Effector CD4-positive, alpha-beta T cell (primary cell): ENCODE measurements around the gene KIF26A.

Experiments used
- DNase-seq: peaks from one replicate; pipeline ENCODE4 v3.0.0-alpha.2; 2020

The KIF26A gene

DNA sequence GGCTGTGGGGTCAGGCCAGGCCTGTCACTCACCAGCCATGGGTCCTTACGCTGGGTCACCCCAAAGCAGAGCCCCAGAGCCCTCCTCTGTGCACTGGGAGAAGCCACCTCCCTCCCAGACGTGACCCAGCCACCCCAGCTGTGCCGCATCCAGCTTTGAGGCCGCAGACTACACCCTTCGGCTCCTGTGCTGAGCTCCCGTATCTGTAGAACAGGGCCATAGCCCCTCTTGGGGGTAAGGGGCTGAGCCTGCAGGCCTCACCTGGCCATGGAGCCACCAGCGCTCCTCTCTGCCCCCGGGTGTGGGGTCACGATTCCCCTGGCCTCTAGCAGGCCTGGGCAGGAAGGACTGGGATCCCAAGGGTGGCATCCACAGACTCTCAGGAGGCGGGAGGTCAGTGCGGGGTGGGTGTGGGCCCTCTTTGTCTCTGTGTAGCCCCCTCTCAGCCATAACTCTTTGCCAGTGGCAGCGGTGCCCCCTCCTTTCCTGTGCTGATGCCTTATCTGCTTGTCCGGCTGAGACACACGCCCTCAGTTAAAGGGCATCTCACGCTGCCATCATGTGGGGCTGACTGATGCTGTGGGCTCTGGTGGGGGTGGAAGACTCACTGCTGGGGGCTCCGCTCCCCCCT, 36.6 kb upstream of the KIF26A start:
- no peak for DNase-seq

DNA sequence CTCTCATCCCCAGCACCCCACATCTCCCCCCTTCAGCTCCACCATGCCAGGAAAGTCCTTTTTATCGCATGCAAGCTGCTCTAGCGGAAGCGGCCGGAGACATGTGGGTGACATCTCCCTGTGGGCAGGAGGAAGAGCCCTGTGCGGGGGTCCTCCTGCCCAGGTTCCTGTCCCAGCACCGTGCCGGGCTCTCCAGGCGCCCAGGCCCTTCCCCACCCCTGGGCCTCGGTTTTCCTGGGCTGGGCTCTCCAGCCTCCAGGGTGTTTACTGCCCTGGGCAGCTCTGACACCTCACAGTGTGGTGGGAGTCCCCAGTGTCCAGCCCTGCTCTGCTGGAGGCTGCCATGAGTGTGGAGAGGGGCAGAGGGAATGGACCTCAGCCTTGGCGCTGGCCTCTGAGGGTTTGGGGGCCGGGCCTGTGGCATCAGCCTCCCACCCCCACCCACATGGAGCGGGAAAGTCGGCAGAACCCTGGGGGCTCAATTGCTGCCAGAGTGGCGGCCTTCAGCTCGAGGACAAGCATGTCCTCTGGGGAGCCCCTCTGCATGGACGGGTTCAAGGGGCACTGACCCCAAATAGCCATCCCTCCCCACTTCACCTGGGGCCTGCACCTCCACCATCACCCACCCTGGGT, 36.0 kb upstream of the KIF26A start:
- DNase-seq = no peak

DNA sequence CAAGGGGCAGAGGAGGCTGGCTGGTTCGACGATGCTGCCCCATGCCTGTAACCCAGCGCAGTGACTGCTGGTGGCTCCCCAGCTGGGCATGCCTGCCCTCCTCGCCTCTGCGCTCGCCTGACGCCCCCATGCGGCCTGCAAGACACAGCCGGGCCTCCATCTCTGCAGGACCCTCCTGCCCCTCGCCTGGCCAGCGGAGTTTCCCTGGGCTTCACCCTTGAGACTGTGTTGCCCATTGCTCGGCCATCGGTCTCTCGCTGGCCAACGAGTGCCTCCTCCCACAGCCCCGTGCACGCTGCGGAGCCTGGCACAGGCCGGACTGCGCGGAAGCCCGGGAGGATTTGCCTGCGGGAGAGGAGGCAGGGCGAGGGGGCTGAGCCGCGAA, 35.3 kb upstream of the KIF26A start:
- no peak for DNase-seq

DNA sequence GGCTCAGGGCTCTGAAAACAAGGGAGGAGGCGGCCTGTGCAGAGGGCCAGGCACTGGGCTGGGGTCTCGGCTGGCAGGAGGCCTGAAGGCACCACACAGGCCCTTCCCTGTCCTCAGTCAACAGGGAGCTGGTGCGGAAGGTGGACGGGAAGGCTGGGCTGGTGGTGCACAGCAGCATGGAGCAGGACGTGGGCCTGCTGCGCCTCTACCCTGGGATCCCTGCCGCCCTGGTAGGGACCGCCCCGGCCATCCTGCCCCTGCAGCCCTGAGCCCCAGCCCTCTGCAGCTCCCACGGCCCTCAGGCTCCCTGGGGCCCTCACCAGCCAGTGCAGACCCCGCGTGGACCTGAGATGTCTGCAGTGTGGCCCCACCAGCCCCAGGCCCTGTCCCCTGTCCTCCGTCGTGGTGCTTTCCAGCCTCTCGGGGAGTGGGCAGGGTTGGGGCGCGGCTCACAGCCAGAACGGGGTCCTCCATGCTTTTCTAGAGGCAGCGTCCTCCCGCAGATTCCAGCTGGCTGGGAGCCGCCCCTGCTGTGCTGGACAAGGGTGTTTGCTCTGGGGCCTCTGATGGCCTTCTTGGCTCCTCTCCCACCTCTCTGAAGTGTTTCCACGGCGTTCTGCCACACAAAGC, 34.8 kb upstream of the KIF26A start:
- DNase-seq = no peak

DNA sequence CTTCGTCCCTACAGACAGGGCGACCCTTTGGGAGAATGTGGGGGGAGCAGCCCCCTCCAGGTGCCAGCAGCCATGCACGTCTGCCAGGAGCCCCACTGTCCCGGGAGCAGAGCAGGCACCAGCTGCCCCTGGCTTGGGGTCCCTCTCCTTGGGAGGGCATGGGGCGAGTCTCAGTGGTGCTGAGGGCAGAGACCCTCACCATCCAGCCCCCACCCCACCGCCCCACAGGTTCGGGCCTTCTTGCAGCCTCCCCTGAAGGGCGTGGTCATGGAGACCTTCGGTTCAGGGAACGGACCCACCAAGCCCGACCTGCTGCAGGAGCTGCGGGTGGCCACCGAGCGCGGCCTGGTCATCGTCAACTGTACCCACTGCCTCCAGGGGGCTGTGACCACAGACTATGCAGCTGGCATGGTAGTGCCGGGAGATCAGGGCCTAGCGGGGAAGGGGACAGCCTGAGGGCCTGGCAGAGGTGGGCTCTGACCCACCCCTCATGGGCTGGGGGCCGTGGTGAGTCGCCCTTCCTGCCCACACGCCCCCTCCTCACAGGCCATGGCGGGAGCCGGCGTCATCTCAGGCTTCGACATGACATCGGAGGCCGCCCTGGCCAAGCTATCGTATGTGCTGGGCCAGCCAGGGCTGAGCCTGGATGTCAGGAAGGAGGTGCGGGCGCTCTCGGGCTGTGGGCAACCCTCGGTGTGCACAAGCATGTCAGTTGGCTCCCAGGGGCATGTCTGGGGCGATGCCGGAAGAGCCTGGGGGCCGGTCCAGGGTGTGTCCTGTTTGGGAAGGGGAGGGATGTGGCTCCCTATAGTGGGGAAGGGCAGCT, 34.1 kb upstream of the KIF26A start:
- DNase-seq = no peak

DNA sequence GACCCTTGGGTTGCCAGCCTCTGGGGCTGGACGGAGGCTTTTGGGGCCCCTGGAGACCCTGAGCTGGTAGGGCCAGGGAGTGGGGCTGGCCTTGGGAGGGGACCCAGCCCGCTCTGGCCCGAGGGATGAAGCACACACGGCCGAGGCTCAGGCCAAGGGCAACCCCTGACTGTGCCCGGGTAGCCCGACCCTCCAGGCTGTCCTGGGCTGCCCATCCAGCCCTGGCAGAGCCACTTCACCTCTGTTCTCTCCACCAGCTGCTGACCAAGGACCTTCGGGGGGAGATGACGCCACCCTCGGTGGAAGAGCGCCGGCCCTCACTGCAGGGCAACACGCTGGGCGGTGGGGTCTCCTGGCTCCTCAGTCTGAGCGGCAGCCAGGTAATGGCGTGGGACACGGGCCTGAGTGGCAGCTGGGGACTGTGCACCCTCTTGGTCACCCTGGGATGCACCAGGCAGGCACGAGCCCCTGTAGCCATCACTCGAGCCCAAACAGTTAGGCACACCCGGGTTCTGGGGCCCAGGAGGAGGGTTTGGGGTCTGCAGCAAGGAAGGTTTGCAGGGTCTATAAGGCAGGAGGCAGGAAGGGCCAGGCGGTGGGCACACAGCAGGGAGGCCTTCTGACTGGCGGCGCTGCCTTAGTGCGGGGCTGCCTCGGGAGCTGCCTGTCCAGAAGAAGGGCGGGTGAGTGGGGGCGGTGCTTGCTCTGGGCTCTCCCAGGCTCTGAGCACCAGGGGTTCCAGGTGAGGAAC, 33.1 kb upstream of the KIF26A start:
- no peak for DNase-seq

DNA sequence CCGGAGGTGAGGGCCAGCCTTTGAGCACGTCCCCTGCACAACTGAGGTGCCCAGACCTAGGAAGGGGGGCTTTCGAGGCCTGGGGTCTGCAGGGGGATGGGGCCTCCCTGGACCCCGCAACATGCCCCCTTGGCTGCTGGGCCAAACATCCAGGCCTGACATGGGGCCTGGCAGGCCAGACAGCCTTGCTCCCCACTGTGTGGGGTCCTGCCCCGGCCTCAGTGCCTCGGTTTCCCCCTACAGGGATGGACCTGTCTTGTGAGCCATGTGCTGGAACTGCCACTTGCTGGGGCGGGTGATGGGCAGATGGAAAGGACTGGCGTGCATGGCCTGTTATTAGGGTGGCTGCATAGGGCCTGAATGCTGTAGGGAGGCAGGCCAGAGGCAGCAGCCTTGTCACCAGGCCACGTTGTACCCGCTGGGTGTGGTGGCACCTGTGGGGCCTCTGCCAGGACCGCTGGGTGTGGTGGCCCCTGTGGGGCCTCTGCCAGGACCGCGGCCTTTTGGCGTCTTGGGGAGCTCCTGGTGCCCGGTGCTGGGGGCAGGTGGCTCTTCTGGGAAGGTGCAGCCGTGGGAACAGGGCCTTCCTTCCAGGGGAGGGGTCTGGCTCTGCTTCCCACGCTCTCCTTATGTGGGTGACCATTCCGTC, 32.4 kb upstream of the KIF26A start:
- DNase-seq = no peak

DNA sequence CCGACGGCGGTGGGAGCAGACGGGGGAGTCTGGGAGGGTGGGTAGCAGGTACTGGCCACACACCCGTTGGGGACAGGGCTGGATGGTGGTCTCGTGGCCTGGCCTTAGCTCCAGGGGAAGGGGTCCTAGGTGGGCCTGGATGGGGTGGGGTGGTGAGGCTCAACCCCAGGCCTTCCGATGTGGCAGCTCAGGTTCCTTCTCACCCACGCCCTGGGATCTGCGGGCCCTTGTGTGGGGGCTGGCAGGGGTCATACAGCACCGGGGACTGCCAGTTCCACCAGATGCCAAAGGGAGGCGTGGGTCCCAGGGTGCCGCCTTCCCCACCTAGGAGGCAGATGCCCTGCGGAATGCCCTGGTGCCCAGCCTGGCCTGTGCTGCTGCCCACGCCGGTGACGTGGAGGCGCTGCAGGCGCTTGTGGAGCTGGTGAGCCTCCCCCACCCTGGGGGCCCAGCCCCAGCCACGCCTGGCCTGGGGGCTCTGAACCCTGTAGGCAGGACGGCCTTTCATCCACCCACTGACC, 31.9 kb upstream of the KIF26A start:
- DNase-seq = no peak

DNA sequence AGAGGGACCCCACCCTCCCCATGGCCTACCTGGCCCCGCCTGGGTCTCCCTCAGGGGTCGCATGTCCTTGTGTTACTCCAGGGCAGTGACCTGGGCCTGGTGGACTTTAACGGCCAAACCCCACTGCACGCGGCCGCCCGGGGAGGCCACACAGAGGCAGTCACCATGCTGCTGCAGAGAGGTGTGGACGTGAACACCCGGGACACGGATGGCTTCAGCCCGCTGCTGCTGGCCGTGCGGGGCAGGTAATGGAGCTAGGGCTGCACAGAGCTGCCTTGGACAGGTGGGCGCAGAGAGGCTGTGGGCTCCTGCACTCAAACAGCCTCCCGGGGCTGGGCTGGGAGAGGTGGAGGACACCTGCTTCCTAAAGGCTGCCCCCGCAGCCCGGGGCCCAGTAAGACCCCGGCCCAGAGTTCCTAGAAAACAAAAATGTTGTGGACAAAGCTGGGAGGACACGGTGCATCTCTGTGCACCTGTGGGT, 31.2 kb upstream of the KIF26A start:
- no peak for DNase-seq

DNA sequence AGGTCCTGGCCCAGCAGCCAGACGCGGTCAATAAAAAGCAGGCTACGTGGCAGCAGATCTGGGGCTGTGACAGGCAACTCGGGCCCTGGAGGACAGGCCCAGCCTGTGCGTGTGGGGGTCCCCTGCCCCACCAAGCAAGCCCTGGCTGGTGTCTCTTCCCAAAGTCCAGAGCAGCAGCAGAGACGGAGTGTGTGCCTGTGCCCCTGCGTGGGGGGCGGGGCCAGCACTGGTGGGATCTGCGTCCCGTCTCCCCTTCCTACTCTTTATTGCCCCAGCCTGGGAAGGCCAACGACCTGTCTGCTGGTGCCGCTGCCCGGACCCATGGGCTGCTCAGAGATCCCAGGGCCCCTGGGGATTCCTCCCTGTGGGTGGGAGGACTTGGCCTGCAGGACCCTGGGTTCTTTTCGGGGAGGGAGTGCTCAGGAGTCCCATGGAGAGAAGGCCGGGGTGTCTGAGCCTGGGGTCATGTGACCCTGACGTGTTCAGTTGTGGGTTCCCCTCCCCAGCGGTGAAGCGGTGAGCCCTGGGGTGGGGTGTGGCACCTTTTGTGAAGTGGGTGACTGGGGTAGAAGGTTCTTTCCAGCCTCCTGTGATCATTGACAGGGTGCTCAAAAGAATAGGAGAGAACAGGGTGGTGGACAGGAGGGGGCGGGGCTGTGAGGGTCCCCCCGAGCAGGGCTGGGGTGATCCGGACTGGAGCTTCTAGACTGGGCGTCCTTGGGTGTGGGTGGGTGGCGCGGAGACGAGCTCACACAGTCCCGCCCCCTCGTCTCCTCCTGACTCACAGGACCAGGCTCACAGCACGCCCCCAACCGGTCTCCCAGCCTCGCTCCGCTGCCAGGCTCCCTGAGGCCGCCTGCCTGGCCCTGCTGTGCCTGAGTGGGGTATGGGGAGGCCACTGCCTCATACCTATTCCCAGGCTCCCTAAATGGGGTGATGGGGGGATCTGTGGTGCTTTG, 30.5 kb upstream of the KIF26A start:
- no peak for DNase-seq

DNA sequence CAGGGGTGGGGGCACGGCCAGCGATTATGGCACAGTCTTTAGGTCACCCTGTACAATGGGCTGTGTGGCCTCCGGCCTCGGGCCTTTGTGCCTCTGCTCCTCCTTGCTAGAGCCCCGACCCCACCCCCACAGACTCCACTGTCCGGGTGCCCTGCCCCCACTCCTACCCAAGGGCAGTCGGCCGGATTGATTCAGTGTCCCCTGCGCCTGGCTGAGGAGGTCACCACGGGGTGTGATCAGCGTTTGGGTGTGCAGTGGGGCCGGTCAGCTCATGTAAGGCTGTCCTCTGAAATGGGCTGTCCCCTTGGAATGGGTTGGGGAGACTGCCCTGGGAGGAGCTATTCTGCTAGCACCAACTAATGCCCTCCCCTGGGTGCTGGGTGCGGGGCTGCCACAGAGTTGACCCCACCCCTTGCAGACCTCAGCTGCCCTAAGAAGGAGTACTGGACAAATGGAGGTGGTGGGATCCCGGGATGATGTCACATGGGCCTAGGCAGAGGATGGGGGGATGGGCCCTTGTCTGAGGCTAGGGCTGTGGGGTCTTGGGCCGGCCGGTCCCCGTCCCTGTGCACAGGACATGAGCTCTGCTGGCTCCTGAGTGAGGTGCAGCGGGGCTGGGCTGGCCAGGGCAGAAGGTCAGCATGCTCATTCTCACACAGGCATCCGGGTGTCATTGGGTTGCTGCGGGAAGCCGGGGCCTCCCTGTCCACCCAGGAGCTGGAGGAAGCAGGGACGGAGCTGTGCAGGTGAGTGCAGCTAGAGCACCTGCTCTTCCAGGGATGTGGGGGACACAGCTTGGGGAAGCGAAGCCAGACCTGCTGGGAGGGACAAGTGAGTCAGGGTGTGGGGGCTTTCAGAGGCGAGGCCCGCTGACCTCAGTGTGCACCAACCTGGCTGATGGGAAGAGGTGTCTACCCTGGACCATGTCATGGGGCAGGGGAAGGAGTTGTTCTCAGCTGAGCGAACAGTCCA, 29.5 kb upstream of the KIF26A start:
- DNase-seq = no peak

DNA sequence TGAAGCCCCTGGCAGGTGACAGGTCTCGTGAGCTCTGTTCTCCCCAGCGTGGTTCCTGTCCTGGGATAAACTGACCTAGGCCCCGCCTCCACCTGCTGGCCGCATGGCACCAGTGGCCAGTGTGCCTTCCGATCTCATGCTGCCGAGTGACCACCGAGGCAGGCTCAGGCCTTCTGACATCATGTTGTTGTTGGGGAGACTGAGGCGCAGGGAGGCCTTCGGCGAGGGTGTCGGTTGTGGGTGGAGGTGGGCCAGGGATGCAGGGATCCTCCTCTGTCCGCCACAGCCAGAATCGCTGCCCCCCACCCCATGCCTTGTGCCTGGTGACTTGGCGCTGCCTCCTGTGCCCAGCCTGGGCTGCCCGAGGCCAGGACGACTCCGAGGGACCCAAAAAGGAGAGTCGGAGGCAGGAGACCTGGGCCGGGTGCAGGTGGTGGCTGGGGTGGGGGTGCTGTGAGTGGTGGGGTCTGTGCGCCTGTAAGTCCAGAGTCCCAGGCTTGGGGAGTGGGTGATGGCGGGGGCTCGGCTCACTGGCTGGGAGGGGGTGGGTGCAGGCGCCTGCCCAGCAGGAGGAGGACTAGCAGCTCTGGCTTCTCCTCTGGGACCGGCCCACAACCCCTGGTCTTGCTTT, 28.5 kb upstream of the KIF26A start:
- DNase-seq = no peak

DNA sequence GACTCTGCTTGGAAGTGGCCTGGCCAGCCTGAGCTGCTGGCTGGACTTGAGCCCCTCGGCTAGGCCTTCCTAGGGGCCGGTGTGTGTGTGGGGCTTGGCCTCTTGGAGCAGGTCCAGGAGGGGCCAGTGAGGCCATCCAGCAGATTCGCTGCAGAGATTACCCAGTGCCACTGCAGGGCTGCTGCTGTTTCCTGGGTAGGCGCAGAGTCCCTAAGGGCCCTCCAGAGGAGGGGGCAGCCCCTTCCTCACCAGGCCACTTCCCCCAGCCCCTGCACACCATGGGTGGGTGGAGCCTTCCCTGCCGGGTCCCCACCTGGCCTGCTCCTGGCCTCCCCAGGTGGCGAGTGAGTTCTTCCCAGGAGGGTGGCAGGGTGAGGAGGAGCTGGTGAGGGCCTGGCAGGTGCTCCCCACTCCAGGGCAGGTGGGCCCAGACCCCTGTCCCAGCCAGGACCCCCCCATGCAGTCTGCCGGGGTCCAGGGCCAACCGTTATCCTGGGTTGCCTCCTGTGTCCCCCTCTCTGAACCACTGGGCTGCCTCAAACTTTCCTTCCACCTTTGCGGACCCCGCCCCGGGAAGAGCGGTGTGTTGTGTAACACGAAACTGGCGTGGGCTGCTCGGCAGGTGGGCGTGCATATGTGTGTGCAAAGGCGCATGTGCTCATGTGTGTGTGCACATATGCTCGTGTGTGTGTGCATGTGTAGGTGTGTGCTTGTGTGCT, 27.7 kb upstream of the KIF26A start:
- DNase-seq = no peak

DNA sequence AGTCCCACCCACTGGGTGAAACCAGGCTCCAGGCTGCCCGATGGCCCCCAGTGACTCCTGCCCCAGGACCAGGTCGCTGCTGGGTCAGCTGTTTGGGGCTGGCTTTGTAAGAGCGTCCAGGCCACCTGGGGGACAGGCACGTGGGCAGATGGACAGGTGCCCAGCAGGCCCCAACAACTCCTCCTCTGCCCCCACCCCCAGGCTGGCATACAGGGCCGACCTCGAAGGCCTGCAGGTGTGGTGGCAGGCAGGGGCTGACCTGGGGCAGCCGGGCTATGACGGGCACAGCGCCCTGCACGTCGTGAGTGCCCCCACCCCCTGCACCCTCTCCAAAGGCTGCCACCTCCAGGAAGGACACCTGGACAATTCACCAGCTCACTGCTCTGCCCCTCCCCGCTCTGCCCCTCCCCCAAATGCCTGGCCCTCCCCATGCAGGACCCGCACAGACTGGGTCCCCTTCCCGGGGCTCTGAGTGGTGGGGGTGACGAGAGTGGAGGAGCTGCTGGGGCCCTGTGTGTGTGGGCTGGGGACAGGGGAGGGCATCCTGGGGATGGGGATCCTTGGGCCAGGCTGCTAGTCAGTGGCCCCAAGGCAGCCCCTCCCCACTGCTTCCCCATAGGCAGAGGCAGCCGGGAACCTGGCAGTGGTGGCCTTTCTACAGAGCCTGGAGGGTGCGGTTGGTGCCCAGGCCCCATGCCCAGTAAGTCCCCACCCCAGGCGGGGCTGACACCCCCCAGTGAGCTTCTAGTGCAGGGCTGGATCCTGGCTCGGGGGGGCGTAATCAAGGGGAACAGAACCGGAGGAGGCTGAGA, 26.9 kb upstream of the KIF26A start:
- DNase-seq = no peak

DNA sequence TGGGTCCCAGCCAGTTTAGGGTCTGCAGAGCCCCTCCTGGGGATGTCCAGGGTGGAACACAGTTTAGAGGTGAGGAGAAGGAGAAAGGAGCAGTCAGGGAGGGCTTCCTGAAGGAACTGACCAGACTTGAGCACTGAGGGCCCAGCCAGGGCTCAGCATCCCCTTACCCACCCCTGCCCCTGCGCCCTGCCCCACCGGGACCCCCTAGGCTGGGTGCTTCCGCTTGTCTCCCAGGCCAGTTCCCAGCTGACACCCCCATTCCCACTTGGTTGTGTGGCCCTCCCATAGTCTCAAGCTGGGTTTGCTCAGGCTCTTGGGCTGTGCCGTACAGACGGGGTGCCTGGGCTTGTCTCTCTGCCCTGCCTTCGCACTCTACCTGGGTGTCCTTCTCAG, 26.3 kb upstream of the KIF26A start:
- DNase-seq = no peak

DNA sequence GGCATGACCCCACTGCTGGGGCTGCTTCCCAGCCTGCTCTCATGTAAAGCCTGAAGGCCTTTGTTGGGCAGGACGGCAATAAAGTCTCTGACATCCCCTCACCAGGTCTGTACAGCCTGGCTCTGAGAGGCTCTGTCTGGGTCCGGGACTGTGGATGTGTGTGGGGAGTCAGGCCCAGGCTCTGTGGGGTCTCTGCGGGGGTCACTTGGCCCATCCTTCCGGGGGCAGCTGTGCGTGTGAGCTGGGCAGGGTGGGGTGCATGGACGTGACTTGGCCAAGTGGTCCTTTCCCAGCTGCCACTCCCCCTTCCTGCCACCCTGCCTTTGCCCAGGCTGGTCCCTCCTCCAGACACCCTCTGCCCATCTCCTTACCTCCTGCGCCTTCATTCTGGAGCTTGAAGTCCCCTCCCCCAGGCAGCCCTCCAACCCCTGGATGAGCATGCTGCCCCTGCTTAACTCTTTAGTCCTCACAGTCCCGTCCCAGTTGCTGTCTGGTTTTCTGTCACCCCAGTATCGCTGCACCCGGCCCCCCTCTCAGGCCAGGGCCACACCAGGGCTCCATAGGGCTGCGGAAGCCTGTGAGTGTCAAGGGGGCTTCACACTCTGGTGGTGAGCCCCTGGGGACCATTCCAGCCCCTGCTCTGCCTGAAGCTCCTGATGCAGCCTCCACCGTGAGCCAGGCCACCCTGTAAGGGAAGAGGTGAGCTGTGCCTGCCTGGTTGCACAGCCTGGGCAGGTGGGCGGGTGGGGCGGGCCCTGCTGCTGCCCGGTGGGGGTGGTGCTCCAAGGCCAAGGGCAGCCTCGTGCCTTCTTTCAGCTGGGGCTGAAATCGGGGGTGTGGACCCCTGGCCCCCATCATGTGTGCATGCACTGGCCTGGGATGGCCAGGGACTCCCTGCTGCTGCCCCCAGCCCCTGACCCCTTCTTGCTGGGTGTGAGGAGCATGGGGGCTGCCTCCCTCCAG, 25.5 kb upstream of the KIF26A start:
- no peak for DNase-seq
